MV-4-11 (cell line): ENCODE measurements around the gene SCAMP2.
A peak's percentile ranks its signal among the peaks of the same experiment; 100 is the strongest.

Experiments used
- DNase-seq: peaks from one replicate; lab custom pipeline; 2025; lab: John Stamatoyannopoulos, UW

SCAMP2 gene

GRCh38 chr15:74858369-74858740, 14.8 kb downstream of the SCAMP2 start:
- DNase-seq = no peak

GRCh38 chr15:74857671-74858368, 15.3 kb downstream of the SCAMP2 start:
- no peak for DNase-seq

GRCh38 chr15:74857082-74857655, 16.0 kb downstream of the SCAMP2 start:
- no peak for DNase-seq

- no peak for DNase-seq
Measured at GRCh38 chr15:74856537-74856936, 16.6 kb downstream of the SCAMP2 start.

- DNase-seq = no peak
Measured at GRCh38 chr15:74855857-74856256, 17.3 kb downstream of the SCAMP2 start.

- DNase-seq = no peak
Measured at GRCh38 chr15:74854453-74855022, 18.6 kb downstream of the SCAMP2 start.

- no peak for DNase-seq
Measured at GRCh38 chr15:74851960-74852359, 21.2 kb downstream of the SCAMP2 start.

GRCh38 chr15:74850393-74850792, 22.8 kb downstream of the SCAMP2 start:
- no peak for DNase-seq

- no peak for DNase-seq
Measured at GRCh38 chr15:74847432-74847831, 25.7 kb downstream of the SCAMP2 start.

- DNase-seq = no peak
Measured at GRCh38 chr15:74845581-74845980, 27.6 kb downstream of the SCAMP2 start.

- DNase-seq = no peak
Measured at GRCh38 chr15:74845208-74845568, 28.0 kb downstream of the SCAMP2 start.

GRCh38 chr15:74844319-74845207, 28.6 kb downstream of the SCAMP2 start:
- DNase-seq = no peak

GRCh38 chr15:74843891-74844299, 29.3 kb downstream of the SCAMP2 start:
- no peak for DNase-seq

- no peak for DNase-seq
Measured at GRCh38 chr15:74843445-74843828, 29.7 kb downstream of the SCAMP2 start.

- peak; percentile 84 for DNase-seq
Measured at GRCh38 chr15:74842581-74843444, 30.4 kb downstream of the SCAMP2 start, which contains the start of gene ULK3. ULK3 (minus strand) TSS chr15:74843156; CDS start chr15:74843105, 51 bp downstream.

- no peak for DNase-seq
Measured at GRCh38 chr15:74841891-74842373, 31.2 kb downstream of the SCAMP2 start.

- DNase-seq = no peak
Measured at GRCh38 chr15:74840851-74841775, 32.1 kb downstream of the SCAMP2 start.

- no peak for DNase-seq
Measured at GRCh38 chr15:74839526-74840395, 33.4 kb downstream of the SCAMP2 start.
